Left ventricle myocardium inferior (tissue), 1 donor: Measurements from ENCODE around the gene AGAP2. TPM values are rescaled to one million over a fixed set of nuclear protein-coding genes. Genes with fewer than 3 reads are reported as not detected.
A peak's percentile ranks its signal among the peaks of the same experiment; 100 is the strongest.

Source experiments
- DNase-seq: peaks from one replicate; pipeline ENCODE4 v3.0.0-alpha.2; 2020
- H3K27ac ChIP-seq: fragments of 200-600 bp; replicated peaks from 2 replicates; pipeline ENCODE4 v1.8.0; 2021
- H3K27me3 ChIP-seq: fragments of 200-600 bp; 2 replicates; pipeline ENCODE4 v1.8.0; 2021; ENCODE audit warnings: low read depth
- H3K36me3 ChIP-seq: fragments of 200-600 bp; 2 replicates; pipeline ENCODE4 v1.8.0; 2021
- H3K4me1 ChIP-seq: fragments of 200-600 bp; 2 replicates; pipeline ENCODE4 v1.8.0; 2021
- H3K4me3 ChIP-seq: fragments of 200-600 bp; 2 replicates; pipeline ENCODE4 v1.8.0; 2021; ENCODE audit warnings: mild to moderate bottlenecking, moderate library complexity
- H3K9me3 ChIP-seq: fragments of 200-600 bp; replicated peaks from 2 replicates; pipeline ENCODE4 v1.8.0; 2021
- intact Hi-C: fragments of 100-400 bp; cut with micrococcal nuclease; formaldehyde crosslinking; loops from one replicate; pipeline ENCODE4 v1.11.0; 2022
- total RNA-seq: library from RNA; stranded (reverse); fragmentation: NEBNext Ultra II Directional; extraction: Animal tissue kit (Norgen Biotek cat#: 25700); gene quantifications from one replicate; pipeline ENCODE4 v1.2.1, GENCODE V29; 2021
- TF ChIP-seq, protein P1 (sequence below): fragments of 200-600 bp; IDR thresholded peaks from 2 replicates; pipeline ENCODE4 v1.8.0; 2021; ENCODE audit warnings: antibody characterized with exemption, mild to moderate bottlenecking, borderline replicate concordance
- donor health status: DM: no; HTN: yes; CAD: no; lungs with severe emphysema.

AGAP2 gene
- total RNA-seq, 1 donor from 2014 or later: 6.5 TPM

DNA sequence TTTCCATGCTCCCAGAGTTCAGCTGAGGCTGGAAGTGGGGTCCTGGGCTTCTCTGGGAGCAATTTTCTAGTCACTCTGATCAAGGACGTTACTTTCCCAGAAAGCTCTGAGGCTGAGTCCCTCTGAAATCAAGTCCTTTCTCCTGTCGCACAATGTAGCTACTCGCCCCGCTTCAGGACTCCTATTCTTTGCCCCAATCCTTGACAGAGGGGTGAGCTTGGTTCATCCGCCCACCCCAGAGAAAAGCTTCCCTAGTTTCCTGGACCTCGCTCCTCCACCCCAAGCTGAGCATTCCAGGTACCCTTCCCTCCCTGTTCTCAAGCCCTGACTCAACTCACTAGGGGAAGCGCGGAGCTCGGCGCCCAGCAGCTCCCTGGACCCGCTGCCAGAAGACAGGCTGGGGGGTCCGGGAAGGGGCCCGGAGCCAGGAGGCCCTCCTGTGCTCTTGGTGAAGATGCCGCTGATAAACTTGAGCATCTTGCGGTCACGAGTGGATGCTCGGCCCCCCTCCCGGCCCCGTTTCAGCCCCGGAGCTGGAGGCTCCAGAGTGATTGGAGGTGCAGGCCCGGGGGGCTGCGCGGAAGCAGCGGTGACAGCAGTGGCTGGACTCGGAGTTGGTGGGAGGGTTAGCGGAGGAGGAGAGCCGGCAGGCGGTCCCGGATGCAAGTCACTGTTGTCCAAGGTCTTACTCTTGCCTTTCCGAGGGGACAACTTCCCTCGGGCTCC lies 1.6 kb downstream of the AGAP2 start:
- intact Hi-C loops: no loop called here
- no peak for DNase-seq
- peaks cover 98% of the 10 kb centered on the region for H3K27me3 ChIP-seq
- H3K9me3 ChIP-seq: no peaks in the 10 kb centered on the region
- TF ChIP-seq, protein P1, sequence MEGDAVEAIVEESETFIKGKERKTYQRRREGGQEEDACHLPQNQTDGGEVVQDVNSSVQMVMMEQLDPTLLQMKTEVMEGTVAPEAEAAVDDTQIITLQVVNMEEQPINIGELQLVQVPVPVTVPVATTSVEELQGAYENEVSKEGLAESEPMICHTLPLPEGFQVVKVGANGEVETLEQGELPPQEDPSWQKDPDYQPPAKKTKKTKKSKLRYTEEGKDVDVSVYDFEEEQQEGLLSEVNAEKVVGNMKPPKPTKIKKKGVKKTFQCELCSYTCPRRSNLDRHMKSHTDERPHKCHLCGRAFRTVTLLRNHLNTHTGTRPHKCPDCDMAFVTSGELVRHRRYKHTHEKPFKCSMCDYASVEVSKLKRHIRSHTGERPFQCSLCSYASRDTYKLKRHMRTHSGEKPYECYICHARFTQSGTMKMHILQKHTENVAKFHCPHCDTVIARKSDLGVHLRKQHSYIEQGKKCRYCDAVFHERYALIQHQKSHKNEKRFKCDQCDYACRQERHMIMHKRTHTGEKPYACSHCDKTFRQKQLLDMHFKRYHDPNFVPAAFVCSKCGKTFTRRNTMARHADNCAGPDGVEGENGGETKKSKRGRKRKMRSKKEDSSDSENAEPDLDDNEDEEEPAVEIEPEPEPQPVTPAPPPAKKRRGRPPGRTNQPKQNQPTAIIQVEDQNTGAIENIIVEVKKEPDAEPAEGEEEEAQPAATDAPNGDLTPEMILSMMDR: no peak
- H3K4me3 ChIP-seq: peak overlapping the region; percentile 68
- H3K27ac ChIP-seq: peak overlapping the region; percentile 77
- peaks cover 47% of the 10 kb centered on the region for H3K4me1 ChIP-seq
- no peaks in the 10 kb centered on the region for H3K36me3 ChIP-seq

DNA sequence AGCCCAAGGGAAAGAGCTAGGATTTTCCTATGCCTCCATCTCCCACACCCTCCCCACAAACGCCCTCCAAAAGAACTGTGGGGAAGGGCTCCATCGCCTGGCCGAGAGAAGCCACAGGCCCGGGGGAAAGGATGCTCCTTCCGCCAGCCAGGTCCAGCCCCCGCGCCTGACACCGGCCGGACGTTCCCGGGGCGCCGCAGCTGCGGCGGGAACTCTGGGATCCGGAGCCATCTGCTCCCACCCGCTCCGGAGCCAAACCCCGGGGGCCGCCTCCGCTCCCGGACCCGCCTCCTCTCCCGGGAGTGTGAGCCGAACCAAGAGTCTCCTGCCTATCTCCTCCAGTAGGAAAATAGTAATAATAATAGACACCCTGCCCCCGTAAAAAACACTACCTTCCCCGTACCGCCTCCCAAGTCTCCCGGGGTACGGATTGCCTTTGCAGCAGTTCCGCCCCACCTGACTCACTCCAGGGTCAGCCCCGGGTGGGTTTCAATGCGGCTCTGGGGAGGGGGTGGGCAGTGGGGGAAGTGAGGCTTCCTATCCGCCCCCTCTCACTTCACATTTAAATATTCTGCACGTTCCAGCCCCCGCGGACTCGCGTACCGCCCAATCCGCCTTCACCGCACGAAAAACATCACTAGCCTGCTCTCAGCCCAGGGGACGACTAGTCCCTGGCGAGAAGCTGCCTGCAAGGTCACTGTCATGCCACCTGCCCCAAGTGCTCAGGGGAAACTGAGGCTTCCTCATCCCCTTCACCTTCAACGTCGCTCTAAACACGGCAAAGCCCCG lies 2.4 kb downstream of the AGAP2 start:
- TF ChIP-seq, protein P1: peak; percentile 33
- peak overlapping the region; percentile 77 for H3K27ac ChIP-seq
- peaks cover 100% of the 10 kb centered on the region for H3K27me3 ChIP-seq
- DNase-seq: peak; percentile 58
- H3K9me3 ChIP-seq: no peaks in the 10 kb centered on the region
- peak overlapping the region; percentile 68 for H3K4me3 ChIP-seq
- no peaks in the 10 kb centered on the region for H3K36me3 ChIP-seq
- intact Hi-C loops: no loop called here
- H3K4me1 ChIP-seq: peaks cover 47% of the 10 kb centered on the region

DNA sequence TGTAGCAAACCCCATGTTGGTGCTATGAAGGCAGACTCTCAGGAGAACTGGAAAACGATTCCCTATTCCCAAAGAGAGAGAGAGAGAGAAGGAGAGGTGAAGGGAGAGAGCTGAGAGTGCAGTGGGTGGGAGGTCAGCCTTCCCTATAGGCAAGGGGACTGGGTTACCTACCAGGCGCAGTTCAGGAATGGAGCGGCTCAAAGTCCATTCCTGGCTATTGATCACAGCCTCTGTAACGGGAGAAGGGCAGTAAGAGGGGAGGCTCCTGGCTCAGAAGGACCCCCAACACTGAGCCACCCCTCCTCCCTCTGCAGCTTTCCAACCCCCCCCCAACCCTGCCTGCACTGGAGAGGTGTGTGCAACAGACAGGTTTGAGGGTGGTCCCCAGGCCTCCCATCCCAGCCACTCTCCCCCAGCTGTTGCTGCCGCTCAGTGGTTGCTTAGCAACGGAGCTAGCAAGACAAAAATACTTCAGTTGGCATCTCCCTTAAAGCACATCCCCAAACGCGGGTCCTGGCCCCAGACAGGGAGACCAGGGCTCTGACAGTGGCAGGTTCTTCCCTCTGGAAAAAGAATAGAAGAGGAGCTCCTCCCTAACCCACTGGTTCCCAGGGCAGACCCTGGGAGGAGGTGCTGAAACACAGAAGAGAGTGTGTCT lies 3.2 kb downstream of the AGAP2 start:
- Histone ChIP-seq H3K27me3 (peaks cover 100% of the 10 kb centered on the region), H3K9me3 (no peaks in the 10 kb centered on the region), H3K4me1 (peaks cover 47% of the 10 kb centered on the region), H3K36me3 (no peaks in the 10 kb centered on the region), H3K4me3 (peak overlapping the region; percentile 68), H3K27ac (peak overlapping the region; percentile 77)
- TF ChIP-seq, protein P1: no peak
- DNase-seq: no peak
- intact Hi-C loops: no loop called here

DNA sequence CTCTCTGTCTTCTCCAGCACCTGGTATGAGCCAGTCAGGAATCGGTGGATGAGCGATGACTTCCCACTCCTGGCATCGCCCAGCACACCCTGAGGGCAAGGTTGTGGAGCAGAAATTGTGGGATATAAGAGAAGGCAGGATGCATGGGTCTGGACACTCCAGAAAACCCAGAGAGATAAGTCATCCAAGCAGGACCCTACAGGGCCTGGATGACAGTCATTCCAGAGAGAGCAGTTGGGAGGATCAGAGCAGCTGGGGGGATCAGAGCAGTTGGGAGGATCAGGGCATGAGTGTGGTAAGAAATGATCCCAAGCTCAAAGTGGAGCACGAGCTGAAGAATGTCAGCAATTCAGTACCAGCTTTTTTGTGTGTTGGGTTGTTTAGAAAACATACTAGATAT lies 4.0 kb downstream of the AGAP2 start:
- Histone ChIP-seq H3K36me3 (no peaks in the 10 kb centered on the region), H3K4me1 (peaks cover 41% of the 10 kb centered on the region), H3K4me3 (peak overlapping the region; percentile 68), H3K27me3 (peaks cover 100% of the 10 kb centered on the region), H3K27ac (peak overlapping the region; percentile 77), H3K9me3 (no peaks in the 10 kb centered on the region)
- DNase-seq: no peak
- intact Hi-C loops: no loop called here
- TF ChIP-seq, protein P1: no peak

DNA sequence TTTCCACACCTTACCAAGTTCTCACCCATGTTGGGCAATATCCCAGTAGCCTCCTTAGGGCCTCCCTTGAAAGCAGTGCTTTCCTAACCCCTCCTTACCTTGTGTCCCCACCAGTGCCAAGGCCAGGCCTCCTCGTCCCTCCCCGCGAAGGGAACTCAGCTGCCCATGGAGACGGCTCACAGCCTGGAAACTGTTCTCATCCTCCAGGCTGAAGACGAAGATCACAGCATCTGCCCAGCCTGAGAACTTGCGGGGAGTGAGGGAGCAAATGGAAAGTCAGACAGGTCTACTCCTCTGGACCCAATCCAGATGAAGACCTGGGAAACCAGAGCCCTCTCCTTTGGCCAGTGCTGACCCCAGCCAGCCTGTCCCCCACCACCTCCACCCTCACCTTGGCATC lies 4.6 kb downstream of the AGAP2 start:
- no peak overlapping the region for H3K27ac ChIP-seq
- peak overlapping the region; percentile 68 for H3K4me3 ChIP-seq
- H3K4me1 ChIP-seq: peaks cover 39% of the 10 kb centered on the region
- no peaks in the 10 kb centered on the region for H3K9me3 ChIP-seq
- intact Hi-C loops: no loop called here
- no peak for DNase-seq
- TF ChIP-seq, protein P1: no peak
- H3K36me3 ChIP-seq: no peaks in the 10 kb centered on the region
- peaks cover 96% of the 10 kb centered on the region for H3K27me3 ChIP-seq
